K562 (cell line): ENCODE results near the gene DRC3. TPM values are rescaled to one million over a fixed set of nuclear protein-coding genes. Genes with fewer than 3 reads are reported as not detected.

Source experiments
- CHD4 ChIP-seq: fragments of 200-600 bp; sonication (generic); IDR thresholded peaks from 3 replicates; pipeline ENCODE4 v1.6.1; 2012; ENCODE audit warnings: low read depth, mild to moderate bottlenecking, mixed read lengths, low read length, inconsistent platforms; ENCODE audit not compliant: insufficient read depth, insufficient replicate concordance, poor library complexity, severe bottlenecking
- HDAC3 ChIP-seq: fragments of 450-650 bp; IDR thresholded peaks from 2 replicates; pipeline ENCODE4 v1.6.1; 2018; ENCODE audit warnings: borderline replicate concordance, mild to moderate bottlenecking, moderate library complexity; ENCODE audit not compliant: partially characterized antibody
- NRF1 ChIP-seq, 2 experiments: fragments of 450-650 bp; IDR thresholded peaks in 1 of 2; conservative IDR thresholded peaks in 1 of 2; 2 replicates each; pipeline ENCODE4 v1.6.1; 2014; ENCODE audit warnings: mild to moderate bottlenecking in 2 of 2
- POLR3A ChIP-seq: IDR thresholded peaks from 2 replicates; pipeline ENCODE4 v1.6.1; 2011; ENCODE audit warnings: borderline replicate concordance, mild to moderate bottlenecking, moderate library complexity; ENCODE audit not compliant: insufficient read length, insufficient read depth; ENCODE audit errors: extremely low read depth
- RREB1 ChIP-seq: fragments of 250-450 bp; sonication (Bioruptor Pico); IDR thresholded peaks from 2 replicates; pipeline ENCODE4 v1.4.0; 2020
- SMARCC2 ChIP-seq: fragments of 450-650 bp; IDR thresholded peaks from 2 replicates; pipeline ENCODE4 v1.6.1; 2017; ENCODE audit warnings: antibody characterized with exemption, moderate library complexity, mild to moderate bottlenecking, low read depth
- SP2 ChIP-seq: IDR thresholded peaks from 2 replicates; pipeline ENCODE4 v1.6.1; 2011; ENCODE audit warnings: mild to moderate bottlenecking, low read depth, low read length, moderate library complexity; ENCODE audit not compliant: poor library complexity, severe bottlenecking; ENCODE audit errors: extremely low read depth
- TBP ChIP-seq: optimal IDR thresholded peaks from 2 replicates; pipeline ENCODE3; 2011; ENCODE audit warnings: low read depth, low read length, improper control_type of control experiment
- TEAD4 ChIP-seq, 2 experiments: sonication (generic) in 1 of 2; formaldehyde crosslinking in 1 of 2; IDR thresholded peaks; 2 replicates each; pipeline versions ENCODE4 v1.6.1 to v1.8.0; 2012 to 2022; ENCODE audit warnings: borderline replicate concordance in 1 of 2, inconsistent platforms in 1 of 2, low read length in 1 of 2, mild to moderate bottlenecking in 1 of 2, missing genetic modification reagents in 1 of 2
- TSHZ1 ChIP-seq: fragments of 250-450 bp; sonication (Bioruptor Pico); IDR thresholded peaks from 2 replicates; pipeline ENCODE4 v1.4.0; 2020; ENCODE audit warnings: mild to moderate bottlenecking, moderate library complexity
- ZNF263 ChIP-seq: sonication (generic); formaldehyde crosslinking; IDR thresholded peaks from 2 replicates; pipeline ENCODE4 v1.8.0; 2022; ENCODE audit warnings: mild to moderate bottlenecking, missing genetic modification reagents, borderline replicate concordance
- ZNF655 ChIP-seq: fragments of 250-450 bp; sonication (Bioruptor Pico); IDR thresholded peaks from 2 replicates; pipeline ENCODE4 v1.5.0; 2021
- ZNF76 ChIP-seq: fragments of 250-450 bp; sonication (Bioruptor Pico); IDR thresholded peaks from 2 replicates; pipeline ENCODE4 v1.4.0; 2020; ENCODE audit warnings: mild to moderate bottlenecking, moderate library complexity, borderline replicate concordance
- polyA plus RNA-seq, 8 experiments: library from polyadenylated mRNA; depleted of rRNA in 4 of 8; stranded (reverse) in 5 of 8; unstranded in 3 of 8; fragments of >200 nt; fragmentation: Nextera tagmentation in 2 of 8; fragmentation: Illumina TruSeq in 1 of 8; extraction: Ambion mirVana in 2 of 8; extraction: Trizol in 1 of 8; gene quantifications; 2 replicates each; pipeline versions ENCODE4 v1.2.1 to v1.2.3, GENCODE V29; 2011 to 2014; ENCODE audit warnings: inconsistent platforms in 1 of 8, missing spikeins in 1 of 8
- total RNA-seq, 7 experiments: library from RNA; depleted of rRNA in 6 of 7; stranded (reverse); fragments of >200 nt in 6 of 7; fragmentation: Illumina TruSeq in 2 of 7; extraction: Trizol in 2 of 7; gene quantifications; 2 replicates each; pipeline versions ENCODE4 v1.2.1 to v1.2.3, GENCODE V29; 2011 to 2021; ENCODE audit warnings: low replicate concordance in 1 of 7
- TF ChIP-seq, protein P1 (sequence below): sonication (generic); formaldehyde crosslinking; IDR thresholded peaks from 2 replicates; pipeline ENCODE4 v1.8.0; 2022; ENCODE audit warnings: mild to moderate bottlenecking, missing genetic modification reagents

DRC3 gene
- total and polyA plus RNA-seq, 9 of the 15 experiments (the other 6 are each of a cell fraction or from before 2014, with no cell fraction given): 0.10 to 0.84 (median 0.30) TPM; not detected in 3

GRCh38 chr17:18017958-18018357 lies 45.3 kb downstream of the DRC3 start (continued):
- no peak for TF ChIP-seq RREB1 (CRISPR knock-in tag)
- no peak for TF ChIP-seq SP2
- TF ChIP-seq NRF1 (conservative IDR thresholded peaks at IDR 0.05 in 1 of 2, IDR thresholded peaks at IDR 0.05 in 1 of 2): no peak
- no peak for TF ChIP-seq ZNF76 (CRISPR knock-in tag)
- TF ChIP-seq ZNF263: no peak
- no peak for TF ChIP-seq CHD4
- no peak for TF ChIP-seq TBP
- TF ChIP-seq TEAD4 (IDR thresholded peaks at IDR 0.05; ENCODE audit: low read length): peak; percentile 75
- no peak for TF ChIP-seq TEAD4 (CRISPR knock-in tag; IDR thresholded peaks at IDR 0.05; ENCODE audit: borderline replicate concordance)
- TF ChIP-seq SMARCC2: no peak
- no peak for TF ChIP-seq TSHZ1 (CRISPR knock-in tag)
- no peak for TF ChIP-seq POLR3A
- TF ChIP-seq HDAC3: peak; percentile 67
- TF ChIP-seq ZNF655 (CRISPR knock-in tag): no peak
- TF ChIP-seq, protein P1, sequence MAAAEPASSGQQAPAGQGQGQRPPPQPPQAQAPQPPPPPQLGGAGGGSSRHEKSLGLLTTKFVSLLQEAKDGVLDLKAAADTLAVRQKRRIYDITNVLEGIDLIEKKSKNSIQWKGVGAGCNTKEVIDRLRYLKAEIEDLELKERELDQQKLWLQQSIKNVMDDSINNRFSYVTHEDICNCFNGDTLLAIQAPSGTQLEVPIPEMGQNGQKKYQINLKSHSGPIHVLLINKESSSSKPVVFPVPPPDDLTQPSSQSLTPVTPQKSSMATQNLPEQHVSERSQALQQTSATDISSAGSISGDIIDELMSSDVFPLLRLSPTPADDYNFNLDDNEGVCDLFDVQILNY: no peak
